WTC11 (cell line): ENCODE data around the gene CST6. TPM values are rescaled to one million over a fixed set of nuclear protein-coding genes. Genes with fewer than 3 reads are reported as not detected.

Experiments
- ATAC-seq: fragments of 200-7000 bp; cut with Tn5 transposase; 2 replicates; pipeline ENCODE4 v1.10.0; 2021; ENCODE audit warnings: mild to moderate bottlenecking, moderate library complexity
- CTCF ChIA-PET: fragments of 300-600 bp; sonication (Branson Sonifier 250); formaldehyde crosslinking; loops from one replicate; lab custom pipeline; 2021; ENCODE audit warnings: antibody characterized with exemption; lab: Charles Lee
- POLR2A ChIA-PET: fragments of 350-600 bp; sonication (Branson Sonifier 250); formaldehyde crosslinking; loops from one replicate; lab custom pipeline; 2021; ENCODE audit warnings: antibody characterized with exemption; lab: Charles Lee
- DNase-seq: peaks from one replicate; pipeline ENCODE4 v3.0.0; 2021; ENCODE audit warnings: low spot score
- H3K27ac Mint-ChIP-seq: 2 replicates; pipeline ENCODE4 v1.8.0; 2021; ENCODE audit warnings: mixed read lengths
- H3K27me3 Mint-ChIP-seq: 2 replicates; pipeline ENCODE4 v1.8.0; 2021; ENCODE audit warnings: low read depth, mild to moderate bottlenecking, moderate library complexity, mixed read lengths
- H3K36me3 Mint-ChIP-seq: 2 replicates; pipeline ENCODE4 v1.8.0; 2021; ENCODE audit warnings: mixed read lengths
- H3K4me1 Mint-ChIP-seq: 2 replicates; pipeline ENCODE4 v1.8.0; 2022; ENCODE audit warnings: mixed read lengths
- H3K4me3 Mint-ChIP-seq: 2 replicates; pipeline ENCODE4 v1.8.0; 2021; ENCODE audit warnings: mild to moderate bottlenecking, moderate library complexity, mixed read lengths
- H3K9me3 Mint-ChIP-seq: 2 replicates; pipeline ENCODE4 v1.8.0; 2021; ENCODE audit warnings: mixed read lengths
- ARID4B ChIP-seq: sonication (generic); formaldehyde crosslinking; IDR thresholded peaks from 2 replicates; pipeline ENCODE4 v1.8.0; 2023; ENCODE audit warnings: missing genetic modification reagents, mild to moderate bottlenecking, borderline replicate concordance
- ATF2 ChIP-seq: sonication (generic); formaldehyde crosslinking; IDR thresholded peaks from 2 replicates; pipeline ENCODE4 v1.8.1; 2022; ENCODE audit warnings: low read depth, missing genetic modification reagents, borderline replicate concordance
- CDX4 ChIP-seq: fragments of 250-450 bp; sonication (Bioruptor Pico); IDR thresholded peaks from 2 replicates; pipeline ENCODE4 v1.9.0; 2021; ENCODE audit warnings: moderate library complexity, mild to moderate bottlenecking, inconsistent platforms, borderline replicate concordance
- MAX ChIP-seq: sonication (generic); formaldehyde crosslinking; IDR thresholded peaks from 2 replicates; pipeline ENCODE4 v1.8.0; 2022; ENCODE audit warnings: mild to moderate bottlenecking, missing genetic modification reagents
- MXD4 ChIP-seq: fragments of 250-450 bp; sonication (Bioruptor Pico); IDR thresholded peaks from 2 replicates; pipeline ENCODE4 v1.8.0; 2021; ENCODE audit warnings: mild to moderate bottlenecking, moderate library complexity, borderline replicate concordance
- NFATC4 ChIP-seq: fragments of 250-450 bp; sonication (Bioruptor Pico); IDR thresholded peaks from 2 replicates; pipeline ENCODE4 v1.9.0; 2021; ENCODE audit warnings: mild to moderate bottlenecking
- PREB ChIP-seq: sonication (generic); formaldehyde crosslinking; IDR thresholded peaks from 2 replicates; pipeline ENCODE4 v1.8.1; 2022; ENCODE audit warnings: mild to moderate bottlenecking, missing genetic modification reagents, moderate library complexity, borderline replicate concordance
- ZBTB43 ChIP-seq: sonication (generic); formaldehyde crosslinking; IDR thresholded peaks from 2 replicates; pipeline ENCODE4 v1.8.1; 2023; ENCODE audit warnings: mild to moderate bottlenecking, missing genetic modification reagents
- ZNF219 ChIP-seq: sonication (generic); formaldehyde crosslinking; IDR thresholded peaks from 2 replicates; pipeline ENCODE4 v1.8.0; 2023; ENCODE audit warnings: missing genetic modification reagents, mild to moderate bottlenecking, borderline replicate concordance
- ZNF232 ChIP-seq: sonication (generic); formaldehyde crosslinking; IDR thresholded peaks from 2 replicates; pipeline ENCODE4 v1.8.0; 2022; ENCODE audit warnings: mild to moderate bottlenecking, missing genetic modification reagents
- ZNF396 ChIP-seq: fragments of 250-450 bp; sonication (Bioruptor Pico); IDR thresholded peaks from 2 replicates; pipeline ENCODE4 v1.8.0; 2021; ENCODE audit warnings: mild to moderate bottlenecking, moderate library complexity, borderline replicate concordance
- total RNA-seq: library from RNA; stranded (reverse); gene quantifications from 3 replicates; pipeline ENCODE4 v1.2.3, GENCODE V29; 2021

CST6 gene
- total RNA-seq, 1 experiment from 2014 or later, result 0.72 TPM

- TF ChIP-seq ZNF396 (CRISPR knock-in tag) (no peak), ZNF219 (CRISPR knock-in tag) (no peak), MXD4 (no peak)
- TF ChIP-seq, all 79 proteins: peak for 22
These were observed 9.7 kb upstream of the CST6 start, which contains the start of the genes BANF1 and EIF1AD (continued) for GRCh38 chr11:66001942-66002647.

GRCh38 chr11:66002648-66003225 is 9.1 kb upstream of the CST6 start:
- peaks cover 46% of the 10 kb centered on the region for H3K36me3 Mint-ChIP-seq
- no peaks in the 10 kb centered on the region for H3K27me3 Mint-ChIP-seq
- ATAC-seq, result peak; percentile 2; the same call in 1 of the 2 replicates
- H3K27ac Mint-ChIP-seq, result peak overlapping the region; percentile 67
- ChIA-PET POLR2A (interaction anchor here (1.0 kb wide), 1 partner anchor 91 kb away, joined by 4 read pairs; no protein-coding TSS in a partner anchor), CTCF (interaction anchor here (0.8 to 1.5 kb wide), 11 partner anchors 9 to 280 kb away, joined by 3 to 10 read pairs (median 5); partner anchors contain the start of genes CFL1, CST6 and FIBP)
- no peaks in the 10 kb centered on the region for H3K9me3 Mint-ChIP-seq
- peaks cover 21% of the 10 kb centered on the region for H3K4me1 Mint-ChIP-seq
- H3K4me3 Mint-ChIP-seq, result peak overlapping the region; percentile 96
- DNase-seq, result no peak
- TF ChIP-seq PREB (CRISPR knock-in tag), result no peak
- 0 out of 2 replicates have a peak, but pooled peaks have one; percentile 8 for TF ChIP-seq ZNF232 (CRISPR knock-in tag)
- TF ChIP-seq NFATC4 (CRISPR knock-in tag), result no peak
- TF ChIP-seq ATF2 (CRISPR knock-in tag), result 0 out of 2 replicates have a peak, but pooled peaks have one; percentile 7
- no peak for TF ChIP-seq CDX4
- TF ChIP-seq ZNF219 (CRISPR knock-in tag), result no peak
- TF ChIP-seq MAX (CRISPR knock-in tag), result no peak
- no peak for TF ChIP-seq ARID4B (CRISPR knock-in tag)
- TF ChIP-seq ZBTB43, result no peak
